Progenitor cell of endocrine pancreas (in vitro differentiated cells): Measurements from ENCODE around the gene RNF150. TPM values are rescaled to one million over a fixed set of nuclear protein-coding genes. Genes with fewer than 3 reads are reported as not detected.

Experiments
- DNase-seq: peaks from one replicate; pipeline ENCODE4 v3.0.0; 2021; ENCODE audit warnings: low spot score; ENCODE audit not compliant: unreplicated experiment
- H3K27ac Mint-ChIP-seq: 2 replicates; pipeline ENCODE4 v1.8.0; 2021; ENCODE audit warnings: mild to moderate bottlenecking, moderate library complexity, mixed read lengths
- H3K27me3 Mint-ChIP-seq: 2 replicates; pipeline ENCODE4 v1.8.0; 2021; ENCODE audit warnings: mixed read lengths
- H3K36me3 Mint-ChIP-seq: 2 replicates; pipeline ENCODE4 v1.8.0; 2022; ENCODE audit warnings: mixed read lengths; ENCODE audit not compliant: insufficient read depth
- H3K4me1 Mint-ChIP-seq: 2 replicates; pipeline ENCODE4 v1.8.0; 2021; ENCODE audit warnings: low read depth, mixed read lengths
- H3K4me3 Mint-ChIP-seq: 2 replicates; pipeline ENCODE4 v1.8.0; 2021; ENCODE audit warnings: low read depth, mild to moderate bottlenecking, moderate library complexity, mixed read lengths
- H3K9me3 Mint-ChIP-seq: 2 replicates; pipeline ENCODE4 v1.8.0; 2021; ENCODE audit warnings: low read depth, mixed read lengths
- CTCF ChIP-seq: fragments of 200-600 bp; sonication (generic); IDR thresholded peaks from one replicate; pipeline ENCODE4 v1.5.0; 2021; ENCODE audit warnings: antibody characterized with exemption, mild to moderate bottlenecking; ENCODE audit not compliant: unreplicated experiment
- total RNA-seq: library from RNA; stranded (reverse); gene quantifications from 2 replicates; pipeline ENCODE4 v1.2.1, GENCODE V29; 2021

The RNF150 gene
- total RNA-seq, 1 donor from 2014 or later = 23.1 TPM

GRCh38 chr4:141130947-141131605 is 2.2 kb downstream of the RNF150 start:
- Mint-ChIP-seq H3K4me1 (peaks cover 22% of the 10 kb centered on the region), H3K27ac (peak overlapping the region; percentile 38), H3K36me3 (no peaks in the 10 kb centered on the region), H3K27me3 (no peaks in the 10 kb centered on the region), H3K4me3 (peak overlapping the region; percentile 96), H3K9me3 (no peaks in the 10 kb centered on the region)
- no peak for DNase-seq
- TF ChIP-seq CTCF = no peak

GRCh38 chr4:141127884-141128283 is 5.4 kb downstream of the RNF150 start:
- H3K4me3 Mint-ChIP-seq = no peak overlapping the region
- DNase-seq = no peak
- H3K27me3 Mint-ChIP-seq = no peaks in the 10 kb centered on the region
- TF ChIP-seq CTCF = no peak
- no peak overlapping the region for H3K27ac Mint-ChIP-seq
- H3K36me3 Mint-ChIP-seq = peaks cover 2% of the 10 kb centered on the region
- no peaks in the 10 kb centered on the region for H3K9me3 Mint-ChIP-seq
- H3K4me1 Mint-ChIP-seq = peaks cover 20% of the 10 kb centered on the region

GRCh38 chr4:141126769-141127168 is 6.5 kb downstream of the RNF150 start:
- Mint-ChIP-seq H3K4me3 (no peak overlapping the region), H3K27ac (no peak overlapping the region), H3K9me3 (no peaks in the 10 kb centered on the region), H3K27me3 (no peaks in the 10 kb centered on the region), H3K36me3 (peaks cover 2% of the 10 kb centered on the region), H3K4me1 (peaks cover 17% of the 10 kb centered on the region)
- TF ChIP-seq CTCF = no peak
- no peak for DNase-seq

GRCh38 chr4:141124224-141124623 is 9.0 kb downstream of the RNF150 start:
- TF ChIP-seq CTCF = no peak
- no peaks in the 10 kb centered on the region for H3K9me3 Mint-ChIP-seq

GRCh38 chr4:141121768-141122454 is 11.4 kb downstream of the RNF150 start:
- no peak for DNase-seq

More at GRCh38 chr4:141124224-141124623, 9.0 kb downstream of the RNF150 start:
- DNase-seq = no peak
- peaks cover 2% of the 10 kb centered on the region for H3K36me3 Mint-ChIP-seq
- no peak overlapping the region for H3K27ac Mint-ChIP-seq
- peaks cover 3% of the 10 kb centered on the region for H3K4me1 Mint-ChIP-seq
- no peak overlapping the region for H3K4me3 Mint-ChIP-seq
- no peaks in the 10 kb centered on the region for H3K27me3 Mint-ChIP-seq

More at GRCh38 chr4:141121768-141122454, 11.4 kb downstream of the RNF150 start:
- peaks cover 2% of the 10 kb centered on the region for H3K36me3 Mint-ChIP-seq
- H3K4me3 Mint-ChIP-seq = no peak overlapping the region
- H3K27ac Mint-ChIP-seq = no peak overlapping the region
- no peaks in the 10 kb centered on the region for H3K9me3 Mint-ChIP-seq
- H3K4me1 Mint-ChIP-seq = peaks cover 2% of the 10 kb centered on the region
- H3K27me3 Mint-ChIP-seq = no peaks in the 10 kb centered on the region
- TF ChIP-seq CTCF = no peak
